Skin of body (tissue), 2 donors: ENCODE measurements around the gene MIA. TPM values are rescaled to one million over a fixed set of nuclear protein-coding genes. Genes with fewer than 3 reads are reported as not detected.
A peak's percentile ranks its signal among the peaks of the same experiment; 100 is the strongest.
"Not testable (repeated sequence)": the region's sequence is repeated elsewhere in the genome, so short reads cannot be mapped to it uniquely, and the experiment has no call there.

ENCODE experiments used
- DNase-seq: peaks from one replicate; lab custom pipeline; 2025; lab: John Stamatoyannopoulos, UW
- total RNA-seq: library from RNA; depleted of rRNA; stranded (reverse); fragments of >200 nt; gene quantifications from one replicate; pipeline ENCODE4 v1.2.3, GENCODE V29; 2014

MIA gene
- total RNA-seq, 1 donor from 2014 or later, result 8.8 TPM

- DNase-seq, result no peak
These were observed 27.2 kb downstream of the MIA start for GRCh38 chr19:40802300-40803169.

GRCh38 chr19:40803170-40803856, 28.0 kb downstream of the MIA start:
- no peak for DNase-seq

GRCh38 chr19:40803857-40804782, 28.8 kb downstream of the MIA start:
- DNase-seq, result no peak

GRCh38 chr19:40804783-40805242, 29.5 kb downstream of the MIA start:
- no peak for DNase-seq

- DNase-seq, result no peak
These were observed 30.0 kb downstream of the MIA start for GRCh38 chr19:40805258-40805868.

GRCh38 chr19:40806423-40807146, 31.3 kb downstream of the MIA start:
- DNase-seq, result peak; percentile 96

- DNase-seq, result no peak
These were observed 32.1 kb downstream of the MIA start for GRCh38 chr19:40807147-40808020.

GRCh38 chr19:40808021-40808325, 32.7 kb downstream of the MIA start:
- DNase-seq, result no peak

- DNase-seq, result no peak
These were observed 33.2 kb downstream of the MIA start for GRCh38 chr19:40808497-40808896.

GRCh38 chr19:40809358-40810086, 34.2 kb downstream of the MIA start:
- DNase-seq, result no peak

- DNase-seq, result no peak
These were observed 34.8 kb downstream of the MIA start for GRCh38 chr19:40810160-40810559.

- not testable (repeated sequence) for DNase-seq
These were observed 35.5 kb downstream of the MIA start for GRCh38 chr19:40810649-40811408.

GRCh38 chr19:40811478-40812341, 36.4 kb downstream of the MIA start:
- peak; percentile 27 for DNase-seq

GRCh38 chr19:40812571-40812970, 37.2 kb downstream of the MIA start:
- not testable (repeated sequence) for DNase-seq

- no peak for DNase-seq
These were observed 37.9 kb downstream of the MIA start for GRCh38 chr19:40813182-40813581.

- no peak for DNase-seq
These were observed 39.9 kb downstream of the MIA start for GRCh38 chr19:40815223-40815622.
